ENCODE measurements around the gene MTRF1L.

DNA sequence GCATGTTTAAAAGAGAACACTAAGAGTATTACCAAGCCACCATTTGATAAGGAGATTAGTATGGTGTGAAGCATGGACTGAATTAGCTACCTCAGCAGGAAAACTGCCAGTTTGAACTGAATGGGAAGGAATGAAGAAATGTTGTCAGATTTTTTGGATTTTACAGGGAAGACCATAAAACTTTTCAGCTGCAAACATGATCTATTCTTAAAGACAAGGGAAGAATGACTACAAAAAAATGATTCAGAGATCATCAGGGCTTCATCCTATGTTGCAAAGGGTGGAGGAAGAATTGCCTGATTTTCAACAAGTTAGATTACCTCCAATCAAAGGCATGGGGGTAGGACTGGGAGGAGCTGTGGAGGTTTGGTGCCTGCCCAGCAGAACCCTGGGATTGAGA is 49.3 kb upstream of the MTRF1L start:
- TF ChIP-seq CTCF (IDR thresholded peaks at IDR 0.05; ENCODE audit: insufficient read depth, low read length) = no peak
- no peak for TF ChIP-seq POLR2AphosphoS5 (IDR thresholded peaks at IDR 0.05; ENCODE audit: low read depth)
- TF ChIP-seq REST (IDR thresholded peaks at IDR 0.05; ENCODE audit: insufficient replicate concordance, low read depth) = no peak
